Astrocyte (in vitro differentiated cells and primary cell): ENCODE measurements around the gene ADAMTS6.

Experiments used
- CTCF ChIP-seq: IDR thresholded peaks from 2 replicates; pipeline ENCODE4 v1.5.1; 2011; ENCODE audit warnings: low read depth, mild to moderate bottlenecking, inconsistent platforms, low read length, moderate library complexity; ENCODE audit not compliant: insufficient read depth
- EZH2 ChIP-seq: IDR thresholded peaks from 2 replicates; pipeline ENCODE4 v1.6.1; 2012; ENCODE audit warnings: mild to moderate bottlenecking, low read length, inconsistent platforms; ENCODE audit not compliant: insufficient read depth

GRCh38 chr5:65334077-65334476 is 147.6 kb downstream of the ADAMTS6 start:
- no peak for TF ChIP-seq CTCF
- no peak for TF ChIP-seq EZH2
